COR-L47 (cell line): ENCODE measurements around the gene TBX20.
A peak's percentile ranks its signal among the peaks of the same experiment; 100 is the strongest.
"Not testable (repeated sequence)": the region's sequence is repeated elsewhere in the genome, so short reads cannot be mapped to it uniquely, and the experiment has no call there.

ENCODE experiments used
- DNase-seq: peaks from one replicate; lab custom pipeline; 2025; lab: John Stamatoyannopoulos, UW

The TBX20 gene

DNA sequence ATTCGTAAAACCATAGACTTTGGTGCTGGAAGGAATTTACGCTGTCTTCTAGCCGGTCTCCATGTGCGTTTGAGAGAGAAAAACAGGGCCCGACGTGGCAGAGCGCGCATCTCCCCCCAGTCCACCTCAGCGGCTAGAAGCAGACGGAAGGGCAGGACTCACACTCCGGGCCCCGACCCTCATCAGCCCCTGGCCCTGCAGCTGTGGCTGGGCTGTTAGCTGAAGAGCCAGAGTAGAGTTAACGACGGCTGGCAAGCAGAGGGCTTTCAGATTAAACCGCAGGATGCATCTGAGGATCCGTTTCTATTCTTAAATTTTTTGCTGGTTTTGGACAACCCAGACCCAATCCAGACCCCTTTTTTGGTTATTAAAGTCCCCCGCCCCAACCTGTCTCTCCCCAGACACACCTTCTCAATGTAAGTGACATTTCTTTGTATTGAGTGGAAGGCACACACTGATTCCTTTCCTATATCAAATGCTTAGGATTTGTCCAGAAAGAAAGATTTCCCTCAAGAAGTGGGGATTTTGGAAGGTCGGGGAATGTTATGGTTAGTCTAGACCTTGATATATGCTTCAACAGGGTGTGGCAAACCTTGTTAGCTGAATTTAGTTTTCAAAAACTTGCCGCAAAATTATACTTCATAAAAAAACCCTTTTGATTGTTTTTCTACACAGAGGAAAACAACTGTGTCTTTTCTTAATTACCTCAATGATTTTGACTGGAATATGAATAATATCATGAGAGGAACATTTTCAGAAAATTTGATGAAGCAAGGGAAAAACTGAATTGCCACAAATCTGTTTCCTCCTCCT is 1.7 kb upstream of the TBX20 start:
- DNase-seq: no peak

DNA sequence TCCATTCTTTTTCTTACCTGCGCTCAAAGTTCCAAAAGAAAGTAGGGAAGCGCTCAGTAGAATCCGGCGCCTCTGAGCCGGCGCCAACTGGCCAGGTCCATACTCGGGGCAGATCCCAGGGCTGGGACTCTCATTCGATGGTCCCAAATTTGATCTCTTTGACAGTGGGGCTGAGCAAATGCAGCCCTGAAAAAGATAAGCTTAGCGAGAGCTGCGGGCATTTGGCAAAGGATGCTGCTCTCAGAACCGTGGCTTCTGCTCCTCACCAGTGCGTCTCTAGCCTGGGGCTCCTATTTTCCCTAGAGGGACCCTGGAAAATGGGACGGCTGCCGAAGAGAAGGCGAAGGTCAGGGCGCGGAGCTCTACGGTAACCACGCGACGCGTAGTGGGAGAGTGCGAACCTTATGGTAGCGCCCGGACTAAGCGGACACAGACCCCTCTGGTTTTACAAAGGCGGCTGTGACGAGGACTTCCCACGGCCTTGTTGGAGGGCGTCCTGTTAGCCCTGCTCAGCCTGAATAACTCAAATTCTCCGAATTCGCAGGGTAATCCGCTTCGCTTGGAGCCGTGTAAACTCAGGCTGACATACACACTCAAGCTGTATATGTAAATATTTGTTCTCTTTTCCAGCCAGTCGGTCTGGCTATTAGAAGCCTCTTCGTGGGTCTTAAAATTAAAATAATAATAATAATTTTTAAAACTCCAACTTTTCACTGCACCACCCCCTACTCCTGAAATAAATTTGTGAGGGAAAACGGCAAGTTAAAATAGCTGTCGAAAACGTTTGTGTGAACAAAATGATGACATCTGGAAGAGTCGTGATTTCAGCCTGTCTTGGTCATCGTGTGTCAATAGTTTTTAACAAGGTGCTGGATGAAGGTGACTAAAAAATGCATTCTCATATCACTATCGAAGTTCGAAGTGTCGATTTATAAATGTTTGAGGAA is 869 bp upstream of the TBX20 start:
- DNase-seq: no peak

DNA sequence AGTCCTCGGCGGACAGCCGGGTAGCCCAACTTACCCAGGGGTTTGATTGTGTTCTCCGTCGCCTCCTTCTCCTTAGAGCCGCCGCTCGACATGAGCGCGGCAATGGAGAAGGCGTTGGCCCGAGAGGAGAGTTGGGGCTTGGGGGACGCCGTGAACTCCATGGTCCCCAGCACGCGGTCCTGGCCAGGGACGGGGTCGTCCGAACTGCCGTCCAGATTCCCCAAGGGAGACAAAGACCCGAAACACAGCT is 515 bp downstream of the TBX20 start:
- no peak for DNase-seq

DNA sequence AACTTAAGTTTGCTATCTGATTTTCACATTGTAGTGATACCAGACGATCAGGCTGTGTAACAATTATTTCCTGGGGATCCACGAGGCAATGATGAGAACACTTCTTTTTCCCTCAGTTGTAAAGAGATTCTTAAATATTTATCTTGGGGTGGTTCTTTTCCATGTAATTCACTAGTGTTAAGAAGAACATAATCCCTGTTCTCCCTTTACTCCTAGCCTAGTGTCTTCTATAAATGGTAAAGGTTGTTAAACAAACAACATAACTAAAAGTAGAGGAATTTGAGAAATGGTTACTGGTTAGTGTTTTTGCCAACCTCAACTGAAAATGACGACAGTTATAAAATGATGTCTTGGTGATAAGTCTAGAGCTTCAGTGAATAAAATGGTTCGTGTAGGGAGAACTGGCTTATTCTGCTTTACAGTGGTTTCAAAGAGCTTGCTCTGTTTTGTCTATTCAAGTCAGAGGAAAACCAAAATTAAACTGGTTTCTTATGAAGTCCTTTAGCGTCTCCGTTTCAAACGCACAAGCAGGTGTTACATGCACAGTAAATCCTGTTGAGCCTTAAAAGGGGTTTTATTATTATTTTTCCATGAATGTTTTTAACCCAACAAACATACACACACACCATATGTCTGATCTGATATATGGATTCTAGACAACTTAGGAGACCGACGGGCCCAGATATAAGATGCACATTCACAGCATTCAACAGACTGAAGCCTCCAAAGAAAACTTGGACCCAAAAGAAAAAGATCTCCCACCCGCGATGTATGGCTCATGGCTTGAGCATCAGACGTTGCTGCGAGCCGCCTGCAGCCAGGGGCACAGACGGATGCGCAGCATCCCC is 1.1 kb downstream of the TBX20 start:
- no peak for DNase-seq

DNA sequence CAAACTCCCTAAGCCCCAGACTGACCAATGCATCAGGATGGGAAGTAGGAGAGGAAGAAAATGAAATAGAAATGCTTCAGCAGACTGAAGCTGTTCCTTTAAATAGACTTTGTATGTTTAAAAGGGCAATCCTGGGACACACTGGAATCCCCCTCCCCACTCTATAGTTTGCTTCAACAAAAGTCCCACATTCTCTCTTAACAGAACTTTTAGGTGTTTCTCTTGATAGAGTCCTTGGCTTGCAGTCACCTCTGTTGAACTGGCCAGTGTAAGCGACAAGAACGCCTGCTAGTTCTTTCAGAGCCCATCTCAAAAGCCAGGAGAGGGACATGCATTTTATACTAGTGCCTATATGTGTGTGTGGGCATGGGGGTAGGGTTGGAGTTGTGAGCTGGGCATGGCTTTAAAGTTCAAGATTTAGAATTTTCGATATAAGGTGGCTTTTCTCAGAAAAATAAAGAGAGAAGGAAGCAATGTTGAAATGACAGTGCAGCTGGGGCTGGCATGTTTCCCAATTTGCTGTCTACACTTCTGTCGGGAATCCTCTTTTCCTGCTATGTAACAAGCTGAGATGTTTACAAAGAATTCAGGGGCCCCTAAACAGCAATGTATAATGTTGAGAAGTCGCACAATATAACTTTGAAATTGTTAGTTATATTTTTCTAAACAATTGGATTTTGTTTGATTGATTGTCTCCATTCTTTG is 2.1 kb downstream of the TBX20 start:
- no peak for DNase-seq

DNA sequence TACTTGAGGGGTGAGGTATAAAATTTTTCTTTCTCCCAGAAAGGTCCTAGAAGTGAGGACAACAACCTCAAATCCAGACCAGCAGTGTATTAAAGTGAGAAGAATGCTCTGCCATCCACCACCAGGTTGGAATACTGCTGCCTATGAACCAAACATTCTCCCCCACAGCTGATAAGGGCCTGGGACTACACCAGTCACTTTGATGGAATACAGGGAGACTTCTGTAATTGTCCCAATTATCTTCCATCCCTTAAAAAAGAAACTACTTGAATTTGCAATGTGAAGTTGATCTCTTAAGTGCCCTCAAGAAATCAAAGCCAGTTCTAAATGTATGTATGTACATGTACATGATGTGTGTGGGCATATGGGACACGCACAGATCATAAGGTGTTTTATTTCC is 3.0 kb downstream of the TBX20 start:
- no peak for DNase-seq

DNA sequence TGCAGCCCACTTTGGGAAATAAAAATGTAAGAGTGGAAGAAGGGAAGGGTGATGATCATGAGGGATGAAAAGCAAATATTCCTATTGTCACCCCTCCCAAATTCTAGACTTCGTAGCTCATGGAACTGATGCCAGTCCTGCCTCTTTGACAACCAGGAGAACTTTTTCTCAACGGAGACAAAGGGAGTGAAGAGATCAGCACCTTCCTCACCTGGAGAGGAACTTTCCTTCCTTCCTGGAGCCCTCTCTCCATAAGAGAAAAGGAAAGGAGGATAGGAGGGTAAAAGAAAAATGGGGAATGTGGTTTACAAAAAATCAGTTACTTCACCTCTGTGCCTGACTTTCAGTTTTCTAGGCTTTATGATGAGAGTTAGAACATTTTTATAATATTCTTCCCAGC is 3.4 kb downstream of the TBX20 start:
- DNase-seq: no peak

DNA sequence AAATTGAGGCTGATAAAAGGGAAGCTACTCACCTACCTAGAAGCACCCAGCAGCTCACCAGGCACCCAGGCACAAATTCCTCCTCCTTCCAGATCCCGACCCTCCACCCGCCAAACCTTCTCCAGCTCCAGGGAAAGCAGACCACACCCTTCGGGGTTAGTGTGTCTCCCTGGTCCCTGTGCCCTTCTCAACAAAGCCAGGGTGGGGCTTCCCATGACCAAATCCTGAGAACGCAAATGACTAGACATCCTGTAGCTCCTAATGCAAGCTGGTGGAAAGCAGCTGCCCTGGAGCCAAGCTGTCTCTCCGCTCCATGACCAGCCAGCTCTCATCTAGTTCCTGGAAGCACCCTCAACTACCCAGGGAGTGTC is 4.4 kb downstream of the TBX20 start:
- DNase-seq: no peak

DNA sequence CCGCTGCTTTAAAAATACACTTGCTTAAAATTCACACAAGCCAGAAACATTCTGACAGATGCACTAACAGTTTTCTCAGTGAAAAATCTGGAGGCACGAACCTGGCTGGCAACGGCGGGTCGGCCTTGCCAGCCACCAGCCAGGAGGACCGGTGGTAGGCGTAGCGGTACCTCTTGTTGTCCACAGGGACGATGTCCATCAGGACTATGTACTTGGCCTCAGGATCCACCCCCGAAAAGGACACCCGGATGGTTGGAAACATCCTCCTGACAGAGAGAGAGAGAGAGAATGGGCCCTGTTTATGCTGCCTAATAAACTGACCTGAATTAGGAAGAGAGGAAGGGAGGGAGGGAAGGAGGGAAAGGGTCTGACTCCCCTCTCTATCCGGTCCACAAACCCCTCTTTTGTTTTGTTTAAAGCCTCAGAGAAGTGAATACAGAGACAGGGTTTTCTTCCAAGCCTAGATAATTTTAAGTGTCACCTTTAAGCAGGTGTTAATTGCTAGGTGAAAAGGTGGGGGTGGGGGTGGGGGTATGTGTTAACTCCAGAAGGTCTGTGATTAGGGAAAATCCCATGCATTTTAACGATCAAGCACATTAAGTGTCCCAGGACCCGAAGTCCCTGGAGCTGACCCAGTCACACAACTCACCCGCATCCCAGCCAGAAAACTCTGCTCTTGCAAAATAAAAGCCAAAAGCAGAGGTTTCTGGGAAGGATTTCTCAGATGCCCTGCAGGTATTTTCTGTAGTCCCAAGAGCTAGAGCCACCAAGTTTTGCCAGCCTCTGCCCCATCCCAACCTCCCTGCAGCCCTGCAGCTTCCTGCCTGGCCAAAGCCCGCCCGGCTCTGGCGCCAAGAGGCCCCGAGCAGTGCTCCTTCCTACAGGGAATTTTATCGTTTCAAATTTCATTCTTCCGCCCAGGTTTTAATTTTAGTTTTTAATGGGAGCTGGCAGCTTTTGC is 5.0 kb downstream of the TBX20 start:
- DNase-seq: no peak

DNA sequence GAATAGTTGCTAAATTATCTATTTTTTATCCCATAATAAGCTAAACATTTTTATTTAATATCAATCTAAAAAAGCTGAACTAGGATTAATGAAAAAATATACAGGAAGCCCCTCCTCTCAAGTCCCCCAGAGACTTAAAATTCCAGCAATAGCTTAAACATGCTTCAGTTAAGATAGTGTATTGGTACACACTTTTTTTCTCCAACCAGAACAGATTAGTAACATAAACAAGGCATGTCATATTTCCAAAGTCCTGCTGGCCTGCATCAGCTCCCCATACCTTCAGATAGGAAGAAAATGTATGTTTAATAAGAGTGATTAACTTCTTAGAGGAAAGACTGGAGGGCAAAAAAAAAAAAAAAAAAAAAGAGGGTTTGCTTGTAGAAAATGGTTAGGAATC is 7.1 kb downstream of the TBX20 start:
- no peak for DNase-seq

DNA sequence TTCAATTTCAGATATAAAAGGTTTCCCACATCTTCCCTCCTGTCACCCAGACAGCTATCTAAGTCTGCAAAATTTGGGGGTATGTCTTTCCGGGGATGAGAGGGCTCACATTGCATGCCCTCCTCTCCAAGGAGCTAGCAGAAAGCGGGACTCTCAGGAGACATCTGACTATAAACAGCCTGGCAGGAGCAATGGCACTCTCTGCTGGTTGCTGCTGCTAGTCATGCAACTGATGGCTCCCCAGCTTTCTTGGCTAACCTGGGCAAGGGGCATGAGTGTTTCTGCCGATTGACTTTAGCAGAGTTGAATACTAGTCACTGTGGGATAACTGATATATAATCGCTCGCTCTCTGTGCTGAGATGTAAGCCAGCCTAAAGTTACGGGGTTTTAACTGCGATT is 12.0 kb downstream of the TBX20 start:
- DNase-seq: peak; percentile 22

DNA sequence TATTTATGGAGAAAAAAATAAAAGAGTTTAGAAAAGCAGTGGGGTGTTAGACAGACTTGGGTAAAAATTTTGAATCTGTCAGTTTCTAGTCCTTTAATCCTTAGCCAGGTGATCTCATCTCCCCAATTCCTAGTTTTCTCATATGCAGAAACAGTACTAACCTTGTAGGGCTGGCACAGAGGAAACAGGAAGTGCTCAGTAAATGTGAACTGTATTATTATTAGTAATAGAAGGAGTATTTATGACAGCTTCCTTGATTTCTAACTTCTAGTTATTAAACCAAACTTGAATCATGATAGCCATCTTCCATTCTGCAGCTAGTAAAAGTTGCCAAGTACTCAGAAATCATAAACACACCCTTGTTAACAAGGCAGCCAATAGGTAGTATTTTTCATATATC is 12.5 kb downstream of the TBX20 start:
- no peak for DNase-seq

DNA sequence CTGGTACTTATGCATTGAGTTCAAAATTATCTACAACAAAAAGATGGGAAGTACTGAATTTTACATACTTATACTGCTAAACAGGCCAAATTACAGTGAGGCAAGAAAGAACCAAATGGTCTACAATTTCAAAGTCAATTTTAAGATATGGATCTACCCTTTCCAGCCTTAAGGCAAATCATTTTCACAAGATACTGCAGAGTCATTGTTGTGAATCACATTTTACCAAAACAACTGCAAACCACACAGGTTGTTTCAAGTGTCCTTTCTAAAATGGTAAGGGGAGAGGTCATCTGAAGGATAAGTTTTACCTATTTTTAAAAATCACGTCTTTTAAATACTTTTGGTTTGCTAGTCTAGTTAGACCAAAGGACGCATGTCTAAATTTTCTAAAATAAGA is 12.9 kb downstream of the TBX20 start:
- DNase-seq: not testable (repeated sequence)

DNA sequence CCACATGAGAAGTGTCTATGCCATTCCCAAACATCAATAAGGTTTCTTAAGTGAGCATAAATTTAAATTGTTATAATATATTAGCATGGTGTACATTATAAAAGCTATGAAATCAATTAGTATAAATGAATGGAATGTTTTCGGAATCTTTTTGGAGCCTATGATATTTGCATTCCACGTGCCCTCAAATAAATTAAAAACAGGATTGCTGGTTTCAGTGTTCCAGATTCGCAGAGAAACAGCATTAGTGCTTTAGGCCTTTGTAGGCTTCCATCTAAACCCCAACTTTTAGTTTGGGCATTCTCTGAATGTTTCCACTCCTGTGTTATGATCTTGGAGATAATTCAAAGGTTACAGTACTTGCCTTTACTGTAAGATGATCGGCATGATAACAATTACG is 15.4 kb downstream of the TBX20 start:
- DNase-seq: not testable (repeated sequence)

DNA sequence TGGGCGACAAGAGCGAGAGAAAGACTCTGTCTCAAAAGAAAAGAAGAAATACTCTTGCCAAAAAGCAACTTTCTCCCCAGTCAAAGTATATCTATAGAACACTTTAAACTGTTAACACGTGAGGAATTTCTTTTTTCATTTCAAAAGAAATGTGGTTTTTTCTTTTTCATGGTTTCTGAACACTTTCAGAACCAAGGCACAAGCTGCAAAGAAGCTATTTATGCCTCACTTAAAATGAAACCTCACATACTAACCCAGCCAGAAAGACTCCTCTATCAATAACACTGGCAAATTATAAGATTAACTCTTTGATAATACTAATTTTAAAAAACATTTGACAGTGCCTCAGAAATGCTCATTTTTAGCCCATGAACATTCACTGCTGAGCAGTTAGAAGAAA is 20.9 kb downstream of the TBX20 start:
- no peak for DNase-seq

DNA sequence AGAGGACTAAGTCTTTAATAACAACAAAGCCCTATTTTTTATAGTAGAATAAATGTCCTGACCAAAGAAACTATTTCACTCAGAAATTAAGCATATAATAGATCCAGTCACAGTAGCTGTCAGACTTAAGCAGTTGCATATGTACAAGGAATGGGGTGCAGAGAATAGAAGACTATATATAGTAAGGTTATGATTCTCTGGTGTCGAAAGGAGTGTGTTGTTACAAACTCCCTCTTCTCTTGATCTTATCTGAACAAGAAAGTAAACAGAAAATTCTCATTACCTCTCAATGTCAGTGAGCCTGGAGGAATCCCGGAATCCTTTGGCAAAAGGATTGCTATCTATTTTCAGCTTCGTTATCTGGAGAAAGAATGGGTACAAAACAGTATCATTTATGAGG is 22.7 kb downstream of the TBX20 start:
- not testable (repeated sequence) for DNase-seq

DNA sequence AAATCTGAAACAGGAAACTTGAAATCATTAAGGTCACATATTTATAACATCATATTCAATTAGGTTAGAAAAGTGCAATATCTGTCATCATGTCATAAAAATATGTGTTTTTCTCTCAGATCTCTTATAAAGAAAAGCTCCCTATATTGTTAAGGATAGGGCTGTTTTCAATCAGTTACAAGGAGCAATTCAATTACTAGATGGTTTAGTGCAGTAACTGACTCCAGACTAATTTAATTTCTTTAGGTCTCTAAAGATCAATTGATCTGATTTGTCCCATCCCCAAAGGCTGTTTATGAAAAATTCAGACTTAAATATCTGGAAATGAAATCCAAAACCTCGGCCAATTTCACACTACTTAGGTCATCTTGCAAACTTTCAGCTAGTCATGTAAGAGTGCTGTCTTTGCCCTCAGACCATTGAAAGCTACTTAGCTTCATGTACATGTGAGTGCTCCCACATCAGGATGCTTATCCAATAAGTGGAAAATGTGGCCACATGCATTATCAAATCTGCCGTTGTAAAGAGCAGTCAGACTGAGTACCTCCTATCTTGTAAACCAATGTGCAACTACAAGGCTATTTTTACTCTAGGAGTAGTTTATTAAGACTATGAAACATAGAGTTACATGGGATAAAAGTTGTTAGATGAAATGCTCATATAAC is 24.7 kb downstream of the TBX20 start:
- not testable (repeated sequence) for DNase-seq

DNA sequence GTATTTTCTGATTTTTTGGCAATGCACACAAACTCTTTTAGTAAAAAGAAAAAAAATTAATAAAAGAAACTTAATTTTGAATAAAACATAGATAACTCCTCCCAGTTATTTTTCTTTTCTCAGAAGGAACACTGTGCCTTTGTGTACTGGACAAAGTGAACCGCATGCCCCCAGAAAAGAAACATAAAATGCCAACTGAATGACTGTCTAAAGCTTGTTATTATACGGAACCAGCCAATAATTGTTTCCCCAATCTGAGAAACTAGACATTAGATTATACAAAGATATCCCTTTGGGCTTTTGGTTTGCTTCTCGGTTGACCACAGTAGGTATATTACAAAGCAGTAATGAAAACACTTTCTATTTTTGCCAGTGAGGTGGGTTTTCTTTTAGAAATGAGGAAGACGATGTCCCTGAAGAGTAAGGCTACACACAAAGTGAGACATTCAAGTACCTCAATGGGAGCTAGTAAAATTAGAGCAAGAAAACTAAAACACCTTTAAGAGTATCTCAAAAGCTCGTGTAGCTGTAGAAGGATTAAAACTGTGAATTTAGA is 25.3 kb downstream of the TBX20 start:
- not testable (repeated sequence) for DNase-seq

DNA sequence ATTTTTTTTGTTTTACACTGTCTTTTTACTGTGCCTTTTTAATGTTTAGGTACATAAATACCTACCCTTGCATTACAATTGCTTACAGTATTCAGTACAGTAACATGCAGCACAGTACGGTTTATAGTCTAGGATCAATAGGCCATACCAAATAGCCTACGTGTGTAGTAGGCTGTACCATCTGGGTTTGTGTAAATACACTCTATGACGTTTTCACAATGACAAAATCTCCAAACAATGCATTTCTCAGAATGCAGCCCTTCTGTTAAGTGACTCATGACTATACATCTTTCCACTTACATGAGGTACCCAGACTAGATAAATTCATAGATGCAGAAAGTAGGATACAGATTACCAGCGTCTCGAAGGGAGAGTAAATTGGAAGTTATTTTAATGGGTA is 26.5 kb downstream of the TBX20 start:
- not testable (repeated sequence) for DNase-seq

DNA sequence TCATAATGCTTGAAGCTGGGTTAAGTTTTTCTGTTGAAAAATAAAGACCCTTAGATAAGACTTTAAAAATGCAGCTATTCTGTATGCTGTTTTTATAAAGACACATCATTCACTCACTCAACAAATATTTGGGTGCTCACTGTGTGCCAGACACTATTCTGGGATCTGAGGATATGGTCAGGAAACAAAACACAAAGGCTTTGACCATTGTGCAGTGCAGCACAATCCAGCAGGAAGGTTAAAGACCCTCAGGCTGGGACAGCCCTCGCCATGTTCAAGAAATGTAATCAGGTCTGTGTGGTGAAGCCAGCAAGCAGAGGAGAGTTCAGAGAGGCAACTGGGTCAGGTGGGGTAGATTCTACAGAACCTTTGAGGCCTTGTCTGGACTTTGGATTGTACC is 31.5 kb downstream of the TBX20 start:
- not testable (repeated sequence) for DNase-seq
